ENCODE data around the gene COA7. TPM values are rescaled to one million over a fixed set of nuclear protein-coding genes. Genes with fewer than 3 reads are reported as not detected.
A peak's percentile ranks its signal among the peaks of the same experiment; 100 is the strongest.

COA7 gene
- total and polyA plus RNA-seq, 2 experiments from 2014 or later, result 8.9 to 19.0 TPM

DNA sequence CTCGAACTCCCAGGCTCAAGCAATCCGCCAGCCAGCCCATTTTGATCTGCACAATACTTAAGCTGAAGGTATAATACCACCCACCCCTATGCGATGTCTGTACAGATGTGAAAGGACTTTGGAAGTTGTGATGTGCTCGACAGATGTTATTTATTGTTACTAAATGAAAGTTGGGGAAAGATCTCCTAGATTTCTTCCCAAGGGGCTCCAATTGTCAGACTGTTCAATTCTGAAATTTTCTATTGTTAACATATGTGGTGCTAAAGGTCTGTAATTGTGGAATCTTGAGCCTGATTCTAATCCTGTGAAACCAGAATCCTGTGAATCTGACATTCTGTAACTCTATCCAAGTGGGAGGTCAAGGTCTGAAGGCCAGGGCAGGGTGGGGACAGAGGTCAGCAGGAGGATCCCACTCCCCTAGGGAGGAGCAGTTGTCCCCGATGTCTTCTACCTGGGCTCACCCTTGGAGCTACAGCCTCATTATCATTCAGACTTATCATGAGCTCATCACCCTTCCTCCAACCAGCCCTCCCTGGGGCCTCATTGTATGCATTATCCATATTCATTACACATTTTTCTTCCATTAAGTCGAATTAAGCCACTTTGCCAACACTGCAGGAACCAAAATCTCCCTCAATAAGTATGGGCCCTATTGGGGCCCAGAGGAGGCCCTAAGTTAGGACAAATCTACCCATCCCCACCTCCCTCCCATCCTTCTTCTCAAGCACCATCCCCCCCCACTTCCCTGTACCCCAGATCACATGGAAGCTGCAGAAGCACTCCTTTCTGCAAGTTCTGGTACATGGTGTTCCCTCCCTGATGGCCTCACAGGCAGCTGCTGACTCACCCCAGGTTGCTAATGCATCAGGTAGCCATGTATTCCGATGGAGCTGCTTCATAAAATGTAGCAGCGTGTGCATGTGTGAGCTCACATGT lies 32.9 kb downstream of the COA7 start:
- Histone ChIP-seq H3K36me3 (replicated peaks; ENCODE audit: insufficient read depth, low read depth) (no peaks in the 10 kb centered on the region), H3K4me2 (no peak overlapping the region), H3K4me1 (ENCODE audit: insufficient read depth) (peaks cover 21% of the 10 kb centered on the region), H3K4me3 (no peak overlapping the region), H3K9me2 (replicated peaks; ENCODE audit: insufficient read depth) (no peaks in the 10 kb centered on the region), H4K20me1 (ENCODE audit: insufficient read depth, poor library complexity, severe bottlenecking) (no peaks in the 10 kb centered on the region), H3K9me3 (ENCODE audit: low read depth) (no peaks in the 10 kb centered on the region), H3K79me2 (no peaks in the 10 kb centered on the region), H3K27ac (peak overlapping the region; percentile 63), H3K27me3 (no peaks in the 10 kb centered on the region), H2AFZ (no peak overlapping the region)
- no peak for TF ChIP-seq EZH2 (IDR thresholded peaks at IDR 0.05; ENCODE audit: borderline replicate concordance)
- no peak for TF ChIP-seq CTCF (IDR thresholded peaks at IDR 0.05; ENCODE audit: poor library complexity)
- TF ChIP-seq EZH2phosphoT487 (IDR thresholded peaks at IDR 0.05; ENCODE audit: low read depth, severe bottlenecking, unreplicated experiment), result no peak
- DNase-seq (ENCODE audit: low spot score), result peak; percentile 71
- 80% methylated on average over 8 of the region's 8 CpGs for WGBS (ENCODE audit: low lambda C conversion rate, missing lambda C conversion rate)

DNA sequence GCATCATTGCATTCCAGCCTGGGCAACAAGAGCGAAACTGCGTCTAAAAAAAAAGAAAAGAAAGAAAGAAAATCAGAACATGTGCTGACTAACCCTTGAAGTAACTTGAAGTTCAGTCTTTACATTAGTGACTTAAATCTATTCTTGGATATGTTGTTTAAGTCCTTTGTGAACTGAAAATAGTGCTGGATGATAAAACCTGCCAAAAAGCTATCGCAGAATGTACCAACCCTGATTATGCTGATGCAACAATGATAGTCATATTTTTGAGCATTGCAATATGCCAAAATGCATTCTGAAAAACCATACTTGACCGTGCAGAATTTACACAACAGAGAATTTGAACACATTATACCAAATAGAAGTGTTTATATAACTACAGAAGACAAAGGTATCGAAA lies 34.4 kb downstream of the COA7 start:
- H3K36me3 ChIP-seq (replicated peaks; ENCODE audit: insufficient read depth, low read depth), result no peaks in the 10 kb centered on the region
- no peak overlapping the region for H2AFZ ChIP-seq
- H4K20me1 ChIP-seq (ENCODE audit: insufficient read depth, poor library complexity, severe bottlenecking), result no peaks in the 10 kb centered on the region
- no peaks in the 10 kb centered on the region for H3K79me2 ChIP-seq
- peaks cover 25% of the 10 kb centered on the region for H3K4me1 ChIP-seq (ENCODE audit: insufficient read depth)
- peak overlapping the region; percentile 32 for H3K27ac ChIP-seq
- H3K27me3 ChIP-seq, result no peaks in the 10 kb centered on the region
- peak overlapping the region; percentile 64 for H3K4me2 ChIP-seq
- 89% methylated on average over 5 of the region's 5 CpGs for WGBS (ENCODE audit: low lambda C conversion rate, missing lambda C conversion rate)
- no peaks in the 10 kb centered on the region for H3K9me3 ChIP-seq (ENCODE audit: low read depth)
- H3K4me3 ChIP-seq, result no peak overlapping the region
- no peaks in the 10 kb centered on the region for H3K9me2 ChIP-seq (replicated peaks; ENCODE audit: insufficient read depth)
- DNase-seq (ENCODE audit: low spot score), result no peak
- no peak for TF ChIP-seq CTCF (IDR thresholded peaks at IDR 0.05; ENCODE audit: poor library complexity)

DNA sequence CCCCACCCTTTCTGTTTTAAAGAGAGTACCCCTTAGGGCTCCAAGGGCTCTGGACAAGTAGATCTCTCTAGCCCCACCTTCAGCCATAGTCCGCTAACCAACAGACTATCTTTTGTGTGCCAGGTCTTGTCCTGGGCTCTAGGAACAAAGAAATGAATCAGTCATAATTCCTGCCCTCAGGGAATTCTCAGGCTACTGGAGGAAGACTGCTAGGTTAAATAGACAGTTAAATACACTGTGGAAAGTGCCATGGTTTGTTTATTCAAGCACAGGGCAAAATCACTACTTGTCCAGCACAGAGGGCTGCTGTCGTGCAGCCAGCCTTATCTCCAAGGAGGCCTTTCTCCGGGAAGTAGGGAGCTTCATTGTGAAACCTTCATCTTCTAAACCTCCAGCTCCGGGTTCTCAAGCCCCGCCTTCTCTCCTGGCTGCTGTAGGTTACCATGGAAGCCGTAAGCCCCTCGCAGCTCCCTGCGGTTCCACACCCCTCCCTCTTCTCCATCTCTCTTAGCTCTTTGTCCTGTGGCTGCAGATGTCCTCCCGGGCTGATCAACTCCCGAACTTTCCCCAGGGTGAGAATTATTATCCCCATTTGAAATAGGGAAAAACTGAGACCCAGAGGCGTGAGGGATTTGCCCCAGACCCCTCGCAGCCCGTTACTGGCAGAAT lies 35.4 kb downstream of the COA7 start:
- H3K4me3 ChIP-seq, result no peak overlapping the region
- TF ChIP-seq EZH2phosphoT487 (IDR thresholded peaks at IDR 0.05; ENCODE audit: low read depth, severe bottlenecking, unreplicated experiment) (peak; percentile 66), EZH2 (IDR thresholded peaks at IDR 0.05; ENCODE audit: borderline replicate concordance) (no peak)
- H3K27me3 ChIP-seq, result no peaks in the 10 kb centered on the region
- 14% methylated on average over 13 of the region's 13 CpGs for WGBS (ENCODE audit: low lambda C conversion rate, missing lambda C conversion rate)
- no peak overlapping the region for H2AFZ ChIP-seq
- peak overlapping the region; percentile 64 for H3K4me2 ChIP-seq
- H3K4me1 ChIP-seq (ENCODE audit: insufficient read depth), result peaks cover 25% of the 10 kb centered on the region
- no peaks in the 10 kb centered on the region for H3K9me3 ChIP-seq (ENCODE audit: low read depth)
- no peaks in the 10 kb centered on the region for H3K79me2 ChIP-seq
- DNase-seq (ENCODE audit: low spot score), result peak; percentile 84
- H4K20me1 ChIP-seq (ENCODE audit: insufficient read depth, poor library complexity, severe bottlenecking), result no peaks in the 10 kb centered on the region
- peak overlapping the region; percentile 39 for H3K27ac ChIP-seq
- H3K36me3 ChIP-seq (replicated peaks; ENCODE audit: insufficient read depth, low read depth), result no peaks in the 10 kb centered on the region
- no peaks in the 10 kb centered on the region for H3K9me2 ChIP-seq (replicated peaks; ENCODE audit: insufficient read depth)

DNA sequence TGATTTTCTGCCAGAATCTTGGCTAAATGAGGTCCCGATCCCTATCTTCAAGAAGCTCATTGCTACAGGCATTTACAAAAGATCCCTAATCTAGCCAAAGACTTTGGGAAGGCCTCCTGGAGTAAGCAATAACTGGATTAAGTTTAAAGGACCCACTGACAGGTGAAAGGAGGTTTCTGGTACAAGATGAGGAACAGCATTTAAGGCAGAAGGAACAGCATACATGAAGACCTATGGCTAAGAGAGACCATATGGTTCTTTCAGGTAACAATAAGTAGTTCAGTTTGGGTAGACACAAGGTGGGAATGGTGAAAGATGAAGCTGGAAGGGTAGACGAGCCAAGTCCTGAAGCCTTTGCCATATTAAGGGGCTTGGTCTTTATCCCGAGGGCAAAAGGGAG lies 37.3 kb downstream of the COA7 start:
- Histone ChIP-seq H3K79me2 (no peaks in the 10 kb centered on the region), H3K4me3 (no peak overlapping the region), H3K27ac (no peak overlapping the region), H3K27me3 (no peaks in the 10 kb centered on the region), H3K4me2 (no peak overlapping the region), H3K9me2 (replicated peaks; ENCODE audit: insufficient read depth) (no peaks in the 10 kb centered on the region), H3K9me3 (ENCODE audit: low read depth) (no peaks in the 10 kb centered on the region), H2AFZ (no peak overlapping the region), H3K4me1 (ENCODE audit: insufficient read depth) (peaks cover 25% of the 10 kb centered on the region), H3K36me3 (replicated peaks; ENCODE audit: insufficient read depth, low read depth) (no peaks in the 10 kb centered on the region), H4K20me1 (ENCODE audit: insufficient read depth, poor library complexity, severe bottlenecking) (no peaks in the 10 kb centered on the region)
- no peak for DNase-seq (ENCODE audit: low spot score)
- WGBS (ENCODE audit: low lambda C conversion rate, missing lambda C conversion rate), result 65% methylated on average over 3 of the region's 3 CpGs
- TF ChIP-seq EZH2phosphoT487 (IDR thresholded peaks at IDR 0.05; ENCODE audit: low read depth, severe bottlenecking, unreplicated experiment), result no peak
- TF ChIP-seq EZH2 (IDR thresholded peaks at IDR 0.05; ENCODE audit: borderline replicate concordance), result no peak

All from hepatocyte (in vitro differentiated cells).